Activated CD8-positive, alpha-beta memory T cell treated with anti-CD3 and anti-CD28 coated beads, Interleukin-2, amount 50 U/mL, for 1 hour (primary cell): ENCODE data around the gene EPRS1.
"Not testable (repeated sequence)": the region's sequence is repeated elsewhere in the genome, so short reads cannot be mapped to it uniquely, and the experiment has no call there.

Experiments used
- DNase-seq: peaks from one replicate; pipeline ENCODE4 v3.0.0-alpha.2; 2020; ENCODE audit errors: extremely low read depth

EPRS1 gene

DNA sequence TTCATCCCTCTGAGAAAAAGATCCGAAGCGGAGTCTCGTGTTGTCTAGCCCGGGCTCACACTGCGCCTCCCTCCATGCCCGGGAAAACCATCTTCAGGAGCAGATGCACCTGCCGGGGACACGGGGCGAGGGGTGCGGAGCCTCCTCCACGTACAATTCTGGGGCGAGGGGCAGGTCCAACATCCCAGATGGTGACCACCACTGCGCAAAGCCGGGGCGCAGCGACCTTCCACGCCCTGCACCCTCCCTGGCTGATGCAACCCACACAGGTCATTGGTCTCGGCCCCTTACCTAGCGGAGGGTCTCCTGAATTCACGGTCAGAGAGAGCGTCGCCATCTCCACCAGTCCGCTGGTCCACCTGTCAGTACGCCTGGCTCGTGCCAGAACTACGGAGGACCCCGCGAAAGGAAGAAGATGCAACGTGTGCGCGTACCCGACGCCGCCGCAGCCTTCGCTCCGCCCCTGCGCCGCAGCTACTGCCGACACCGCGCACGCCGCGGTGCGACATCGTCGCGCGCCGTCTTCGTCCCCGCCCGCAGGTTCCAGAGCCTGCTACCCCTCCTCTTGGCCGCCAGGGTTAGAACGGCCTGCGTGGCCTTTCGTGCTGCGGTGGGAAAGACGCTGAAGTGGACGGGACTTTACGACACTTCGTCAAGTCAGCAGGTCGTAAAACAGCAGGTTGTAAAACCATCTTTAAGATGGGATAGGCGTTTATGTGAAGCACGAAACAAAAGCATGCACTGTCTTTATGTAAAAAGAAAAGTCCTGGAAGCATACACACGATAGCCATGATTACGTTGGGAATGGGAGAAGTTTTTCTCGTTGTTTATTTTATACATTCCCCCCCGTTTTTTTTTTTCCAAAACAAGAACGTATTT, at the start of gene EPRS1:
Gene EPRS1 (minus strand): TSS at position 454 of the 879 bp plus-strand sequence. CDS start 117 bp downstream, at position 337.
- DNase-seq = peak; percentile 83

DNA sequence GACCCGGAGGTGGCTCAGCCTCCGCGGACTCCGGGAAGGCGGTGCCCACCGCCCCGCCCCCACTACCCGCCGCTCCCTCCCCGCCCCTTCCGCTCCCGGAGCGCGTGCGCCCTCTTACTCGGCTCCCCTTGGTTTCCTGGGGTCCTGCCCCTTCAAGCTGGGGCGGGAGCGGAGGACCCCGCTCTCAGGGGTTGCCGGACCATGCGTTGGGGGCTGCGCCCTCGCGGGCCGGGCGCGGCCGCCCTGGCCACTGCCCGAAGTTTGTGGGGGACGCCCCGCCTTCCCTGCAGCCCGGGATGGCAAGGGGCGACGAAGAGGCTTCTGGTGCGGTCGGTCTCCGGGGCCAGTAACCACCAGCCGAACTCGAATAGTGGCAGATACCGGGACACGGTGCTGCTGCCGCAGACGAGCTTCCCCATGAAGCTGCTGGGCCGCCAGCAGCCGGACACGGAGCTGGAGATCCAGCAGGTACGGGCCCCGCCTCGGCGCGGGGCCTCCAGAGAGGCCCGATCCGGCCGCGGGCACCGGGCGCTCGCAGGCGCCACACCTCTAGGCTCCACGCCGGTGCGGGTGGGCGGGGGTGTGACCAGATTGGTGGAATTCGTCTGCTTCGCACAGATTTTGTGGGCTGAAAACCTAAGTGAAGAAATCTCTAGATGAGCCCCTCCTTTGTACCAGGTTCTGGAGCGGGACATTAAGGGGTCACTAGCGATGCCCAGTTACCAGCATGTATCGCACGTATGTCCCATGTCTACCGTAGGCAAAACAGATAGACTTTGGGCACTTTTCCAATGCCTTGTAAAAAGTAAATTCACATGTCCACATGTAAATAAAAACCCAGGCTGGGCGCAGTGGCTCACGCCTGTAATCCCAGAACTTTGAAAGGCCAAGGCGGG, 48.0 kb upstream of the EPRS1 start, which contains the start of gene IARS2:
Gene IARS2 (plus strand): TSS at position 117 of the 896 bp plus-strand sequence. CDS start 85 bp downstream, at position 202.
- peak; percentile 60 for DNase-seq

GRCh38 chr1:220093361-220094015, 47.2 kb upstream of the EPRS1 start:
- no peak for DNase-seq

- no peak for DNase-seq
Observed at GRCh38 chr1:220092694-220093093, 46.4 kb upstream of the EPRS1 start.

GRCh38 chr1:220089650-220090556, 43.6 kb upstream of the EPRS1 start, which contains the start of gene BPNT1:
Gene BPNT1, minus strand, starts transcription at chr1:220089788. Its CDS starts 9,942 bp downstream, at chr1:220079846.
- DNase-seq = peak; percentile 88

GRCh38 chr1:220086261-220086686, 40.0 kb upstream of the EPRS1 start:
- not testable (repeated sequence) for DNase-seq

GRCh38 chr1:220084460-220084859, 38.2 kb upstream of the EPRS1 start:
- DNase-seq = no peak

DNA sequence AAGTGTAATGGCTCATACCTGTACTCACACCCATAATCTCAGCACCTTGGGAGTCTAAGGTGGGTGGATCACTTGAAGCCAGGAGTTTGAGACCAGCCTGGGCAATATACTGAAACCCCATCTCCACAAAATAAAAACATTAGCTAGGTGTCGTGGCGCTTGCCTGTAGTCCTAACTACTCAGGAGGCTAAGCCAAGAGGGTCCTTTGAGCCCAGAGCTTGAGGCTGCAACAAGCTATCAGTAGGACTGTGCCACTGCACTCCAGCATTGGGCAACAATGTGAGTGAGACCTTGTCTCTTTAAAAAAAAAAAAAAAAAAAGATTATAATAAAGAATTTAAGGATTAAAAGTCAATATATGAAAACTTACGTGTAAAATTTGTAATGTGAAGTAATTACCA, 31.6 kb upstream of the EPRS1 start:
- no peak for DNase-seq

DNA sequence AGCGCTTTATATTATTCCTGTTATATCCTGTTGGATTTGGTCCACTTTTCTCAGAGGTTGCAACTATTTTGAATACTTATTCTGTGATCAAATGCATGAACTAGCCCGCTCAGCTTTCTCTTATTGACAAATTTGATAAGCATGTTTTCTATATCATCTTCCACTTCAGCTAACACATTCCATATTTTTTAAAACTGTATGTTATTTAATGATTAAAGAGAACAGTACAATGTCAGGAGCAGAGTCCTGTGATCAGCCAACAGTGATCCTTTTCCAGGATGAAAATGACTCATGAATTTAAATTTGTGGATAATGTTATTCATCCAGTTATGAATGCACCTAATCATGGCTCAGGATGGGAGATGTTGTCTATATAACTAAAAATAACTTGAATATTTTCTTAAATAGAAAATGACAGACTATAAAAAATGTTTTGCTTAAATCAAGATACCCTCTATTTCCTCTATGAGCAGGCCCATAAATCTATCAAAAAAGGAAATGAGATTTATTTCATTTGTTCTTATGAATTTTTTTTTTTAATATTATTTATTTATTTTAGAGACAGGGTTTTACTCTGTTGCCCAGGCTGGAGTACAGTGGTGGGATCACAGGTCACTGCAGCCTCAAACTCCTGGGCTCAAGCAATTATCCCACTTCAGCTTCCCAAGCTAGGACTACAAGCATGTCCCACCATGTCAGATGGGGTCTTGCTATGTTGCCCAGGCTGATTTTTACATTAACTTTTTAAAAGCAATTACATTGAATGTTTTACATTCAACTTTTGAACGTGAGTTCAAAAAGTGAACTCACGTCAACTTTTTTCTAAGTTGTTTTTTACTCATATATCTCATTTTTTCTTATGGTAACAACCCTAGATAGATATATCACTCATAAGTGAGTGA, 30.8 kb upstream of the EPRS1 start:
- no peak for DNase-seq

DNA sequence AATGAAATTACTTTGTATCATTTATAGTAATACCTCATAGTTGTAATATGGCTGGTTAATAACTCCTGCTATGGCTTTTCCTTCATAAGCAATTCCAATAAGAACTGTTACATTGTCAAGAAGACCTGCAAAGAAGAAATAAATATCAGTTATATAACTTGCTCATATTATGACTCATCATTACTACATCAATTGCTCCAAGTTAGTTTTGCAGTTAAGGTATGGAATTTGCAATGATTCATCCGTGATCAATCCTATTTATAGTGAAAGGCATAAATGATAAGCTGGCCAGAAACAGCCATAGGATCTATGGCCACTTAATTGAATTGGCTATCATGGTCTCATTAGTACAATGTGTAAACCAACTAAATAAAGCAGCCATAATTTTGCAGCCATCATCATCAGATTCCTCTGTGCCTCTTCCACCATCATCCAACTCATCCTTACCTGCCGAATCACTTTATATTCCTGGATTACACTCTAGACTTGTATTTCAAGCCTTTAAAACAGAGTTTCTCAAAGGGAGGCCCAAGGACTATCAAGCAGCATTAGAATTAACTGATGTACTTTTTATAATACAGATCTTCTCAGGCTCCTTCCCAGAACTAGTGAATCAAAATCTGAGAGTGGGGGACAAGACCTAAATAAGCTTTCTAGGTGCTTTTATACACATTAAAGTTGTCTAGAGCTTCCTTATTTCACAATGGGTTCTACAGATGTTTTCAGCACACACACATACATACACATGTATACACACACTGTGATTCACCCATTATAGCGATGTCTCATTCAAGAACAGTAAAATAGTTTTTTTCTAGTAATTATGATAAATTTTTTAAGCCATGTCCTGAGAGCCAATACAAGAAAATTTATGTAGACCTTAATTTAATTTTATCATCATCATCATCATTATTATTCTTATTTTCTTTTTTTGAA, 21.2 kb upstream of the EPRS1 start:
- DNase-seq = no peak

DNA sequence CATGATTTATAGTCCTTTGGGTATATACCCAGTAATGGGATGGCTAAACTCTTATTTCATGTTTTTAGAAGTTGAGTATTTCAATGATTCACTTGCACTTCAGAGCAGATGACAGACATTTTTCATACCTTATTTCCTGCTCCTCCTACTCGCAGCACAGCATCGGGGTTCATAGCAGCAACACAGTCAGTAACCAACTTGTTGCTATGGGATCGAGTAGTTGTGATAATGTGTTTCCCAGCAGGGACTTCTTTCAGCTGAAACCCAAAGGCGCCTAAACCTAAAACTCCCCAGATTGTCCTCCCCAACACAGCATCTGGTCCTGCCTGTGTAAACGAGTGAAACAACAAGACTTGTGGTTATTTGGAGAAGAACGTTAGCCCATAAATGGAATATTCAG, 16.3 kb upstream of the EPRS1 start:
- DNase-seq = no peak

DNA sequence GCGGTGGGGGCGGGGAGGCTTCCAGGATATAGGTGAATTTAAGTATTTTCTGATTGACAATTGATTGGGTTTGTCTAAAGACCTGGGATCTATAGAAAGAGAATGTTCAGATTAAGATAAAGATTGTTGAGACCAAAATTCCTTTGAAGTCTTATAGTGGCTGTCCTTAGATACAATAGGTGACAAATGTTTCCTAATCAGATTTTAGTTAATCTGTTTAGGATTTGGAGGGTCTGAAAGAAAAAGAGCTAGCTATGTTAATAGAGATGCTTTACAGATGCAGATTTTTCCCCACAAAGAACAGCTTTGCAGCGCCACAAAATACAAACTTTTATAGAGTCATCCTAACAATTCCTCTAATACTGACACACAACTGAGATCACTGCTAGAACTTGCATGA, 14.6 kb upstream of the EPRS1 start:
- DNase-seq = no peak

- DNase-seq = no peak
Observed at GRCh38 chr1:220056374-220056773, 10.1 kb upstream of the EPRS1 start.

DNA sequence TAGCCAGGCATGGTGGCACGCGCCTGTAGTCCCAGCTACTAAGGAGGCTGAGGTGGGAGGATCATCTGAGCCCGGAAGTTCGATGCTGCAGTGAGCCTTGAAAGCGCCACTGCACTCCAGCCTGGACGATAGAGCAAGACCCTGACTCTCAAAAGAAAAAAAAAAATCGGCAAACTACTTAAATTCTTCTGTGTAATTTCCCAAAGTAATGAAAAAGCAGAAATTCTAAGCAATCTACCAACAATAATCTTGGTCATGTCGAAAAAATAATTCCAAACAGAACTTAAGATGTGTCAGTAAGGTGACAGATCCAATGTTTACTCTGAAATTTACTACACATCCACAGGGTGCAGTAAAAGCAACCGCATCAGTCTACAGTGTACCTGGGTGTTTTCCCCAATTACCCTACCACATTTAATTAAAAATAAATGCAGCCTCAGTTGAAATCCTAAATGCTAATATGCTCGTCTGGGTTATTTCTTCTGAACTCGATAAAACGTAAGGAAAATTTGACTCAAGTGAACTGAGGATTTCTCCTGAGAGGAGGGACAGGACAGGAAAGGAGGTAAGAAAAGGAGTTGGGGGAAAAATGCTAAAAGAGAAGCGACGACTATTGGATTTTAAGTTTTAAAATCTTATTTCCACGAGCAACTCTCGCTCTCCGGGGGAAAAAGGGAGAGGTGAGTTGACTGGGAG, 801 bp downstream of the EPRS1 start:
- DNase-seq = no peak

DNA sequence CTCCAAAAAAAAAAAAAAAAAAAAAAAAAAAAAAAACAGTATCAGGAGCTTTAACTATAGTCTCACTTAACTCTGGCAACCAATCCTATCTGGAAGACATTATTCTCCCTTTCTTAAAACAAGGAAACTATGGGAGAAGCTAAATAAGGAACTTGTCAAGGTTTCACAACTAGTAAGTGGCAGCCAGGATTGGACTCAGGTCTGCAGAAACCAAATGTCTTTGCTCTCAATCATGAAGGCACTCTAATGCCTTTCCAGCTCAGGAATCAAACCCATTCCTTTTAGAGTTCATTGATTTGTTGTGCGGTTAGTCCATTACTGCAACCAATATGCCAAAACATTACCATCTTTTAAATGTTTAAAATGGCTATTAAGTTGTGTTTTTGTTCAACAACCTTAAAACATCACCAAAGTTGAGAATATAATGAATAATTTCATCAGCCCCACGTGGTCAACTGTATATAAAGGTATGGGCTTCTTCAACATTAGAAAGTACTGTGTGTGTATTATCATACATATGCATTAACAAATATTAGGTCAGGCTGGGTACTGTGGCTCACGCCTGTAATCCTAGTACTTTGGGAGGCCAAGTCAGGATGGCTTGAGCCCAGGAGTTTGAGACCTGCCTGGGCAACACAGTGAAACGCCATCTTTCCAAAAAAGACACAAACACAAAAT, 1.5 kb downstream of the EPRS1 start:
- DNase-seq = no peak

- DNase-seq = no peak
Observed at GRCh38 chr1:220043646-220044045, 2.7 kb downstream of the EPRS1 start.

GRCh38 chr1:220040028-220040596, 6.2 kb downstream of the EPRS1 start:
- no peak for DNase-seq
